Superior temporal gyrus (tissue), 1 donor: Measurements from ENCODE around the gene SLC9A8.
"Not testable (repeated sequence)": the region's sequence is repeated elsewhere in the genome, so short reads cannot be mapped to it uniquely, and the experiment has no call there.

Experiments
- DNase-seq: peaks from one replicate; pipeline ENCODE4 v3.0.0-alpha.2; 2016; ENCODE audit errors: extremely low spot score

The SLC9A8 gene

GRCh38 chr20:49894073-49894470 lies 81.4 kb downstream of the SLC9A8 start:
- DNase-seq = no peak

- not testable (repeated sequence) for DNase-seq
Observed at GRCh38 chr20:49895474-49896093, 83.0 kb downstream of the SLC9A8 start.

GRCh38 chr20:49896204-49896603 lies 83.6 kb downstream of the SLC9A8 start:
- DNase-seq = no peak

- DNase-seq = no peak
Observed at GRCh38 chr20:49899541-49900383, 87.1 kb downstream of the SLC9A8 start.

GRCh38 chr20:49901588-49901987 lies 89.0 kb downstream of the SLC9A8 start:
- DNase-seq = no peak

- DNase-seq = no peak
Observed at GRCh38 chr20:49904440-49905214, 92.0 kb downstream of the SLC9A8 start.

GRCh38 chr20:49905415-49906091 lies 92.9 kb downstream of the SLC9A8 start:
- no peak for DNase-seq

- DNase-seq = no peak
Observed at GRCh38 chr20:49906101-49906604, 93.5 kb downstream of the SLC9A8 start.

- DNase-seq = no peak
Observed at GRCh38 chr20:49906615-49907154, 94.1 kb downstream of the SLC9A8 start.

- DNase-seq = no peak
Observed at GRCh38 chr20:49907405-49908257, 95.0 kb downstream of the SLC9A8 start.

GRCh38 chr20:49908258-49908565 lies 95.6 kb downstream of the SLC9A8 start:
- DNase-seq = no peak

- peak; percentile 78 for DNase-seq
Observed at GRCh38 chr20:49909499-49910339, 97.1 kb downstream of the SLC9A8 start.

GRCh38 chr20:49910340-49910706 lies 97.7 kb downstream of the SLC9A8 start:
- no peak for DNase-seq

GRCh38 chr20:49913399-49914047 lies 100.9 kb downstream of the SLC9A8 start:
- DNase-seq = peak; percentile 80

- DNase-seq = no peak
Observed at GRCh38 chr20:49914310-49915117, 101.9 kb downstream of the SLC9A8 start.

- DNase-seq = no peak
Observed at GRCh38 chr20:49915118-49915379, 102.4 kb downstream of the SLC9A8 start.

GRCh38 chr20:49915380-49916145 lies 102.9 kb downstream of the SLC9A8 start, which contains the start of gene SPATA2:
TSS of gene SPATA2 (minus strand) at chr20:49915529. CDS start at chr20:49908490, 7,039 bp downstream.
- peak; percentile 96 for DNase-seq
